PC-3 (cell line): ENCODE results near the gene CCDC102A. TPM values are rescaled to one million over a fixed set of nuclear protein-coding genes. Genes with fewer than 3 reads are reported as not detected.

Source experiments
- total RNA-seq: library from RNA; depleted of rRNA; stranded (reverse); fragments of >200 nt; gene quantifications from 2 replicates; pipeline ENCODE4 v1.2.3, GENCODE V29; 2014; rRNA removed

Gene CCDC102A
- total RNA-seq, 1 experiment from 2014 or later, result 12.7 TPM

Other genes starting within 250 kb of the CCDC102A start
- not detected in 2 replicates for gene CCL22, start 177.8 kb downstream of the CCDC102A start, total RNA-seq
- gene CX3CL1, start 164.1 kb downstream of the CCDC102A start, total RNA-seq, result 0.35 TPM in 1 of 2 replicates, not detected in the other
- gene CCL17, start 131.8 kb downstream of the CCDC102A start, total RNA-seq, result not detected in 2 replicates
- 35.6 and 48.6 TPM in 2 replicates for gene CIAPIN1, start 89.2 kb downstream of the CCDC102A start, total RNA-seq
- 67.0 and 67.4 TPM in 2 replicates for gene COQ9, start 89.1 kb downstream of the CCDC102A start, total RNA-seq
- 83.2 and 114 TPM in 2 replicates for gene POLR2C, start 73.9 kb downstream of the CCDC102A start, total RNA-seq
- 4.1 and 4.9 TPM in 2 replicates for gene DOK4, start 50.1 kb downstream of the CCDC102A start, total RNA-seq
- gene ADGRG5, start 6.1 kb upstream of the CCDC102A start, total RNA-seq, result not detected in 2 replicates
- 33.7 and 41.5 TPM in 2 replicates for gene ADGRG1, start 92.1 kb upstream of the CCDC102A start, total RNA-seq
- not detected in 2 replicates for gene ADGRG3, start 131.7 kb upstream of the CCDC102A start, total RNA-seq
- not detected in 2 replicates for gene DRC7, start 158.2 kb upstream of the CCDC102A start, total RNA-seq
- gene KATNB1, start 199.2 kb upstream of the CCDC102A start, total RNA-seq, result 37.7 and 50.9 TPM in 2 replicates